Vagina (tissue), 2 donors: ENCODE data around the gene CDK19. TPM values are rescaled to one million over a fixed set of nuclear protein-coding genes. Genes with fewer than 3 reads are reported as not detected.

Experiments used
- DNase-seq, 2 donors: peaks; one replicate each; pipeline ENCODE4 v3.0.0-alpha.2; 2017; ENCODE audit errors: extremely low spot score in 2 of 2
- H3K27ac ChIP-seq: fragments of 200-600 bp; sonication (generic); one replicate; pipeline ENCODE4 v1.5.1; 2019
- H3K27me3 ChIP-seq: fragments of 200-600 bp; sonication (generic); one replicate; pipeline ENCODE4 v1.5.1; 2019
- H3K36me3 ChIP-seq, 2 donors: fragments of 200-600 bp; sonication (generic); one replicate each; pipeline ENCODE4 v1.5.1; 2017 to 2019
- H3K4me1 ChIP-seq: fragments of 200-600 bp; sonication (generic); one replicate; pipeline ENCODE4 v1.5.1; 2019
- H3K4me3 ChIP-seq, 2 donors: fragments of 200-600 bp; sonication (generic); 1 replicate in 1 of 2; 2 replicates in 1 of 2; pipeline ENCODE4 v1.5.1; 2016 to 2019
- H3K9me3 ChIP-seq: fragments of 200-600 bp; sonication (generic); one replicate; pipeline ENCODE4 v1.5.1; 2019
- CTCF ChIP-seq, 3 experiments: fragments of 450-650 bp in 2 of 3; fragments of 200-600 bp in 1 of 3; sonication (generic) in 1 of 3; IDR thresholded peaks; one replicate each; pipeline ENCODE4 v1.5.1; 2017 to 2019; ENCODE audit warnings: antibody characterized with exemption in 3 of 3, mild to moderate bottlenecking in 2 of 3, moderate library complexity in 2 of 3
- POLR2A ChIP-seq, 2 donors: fragments of 450-650 bp; IDR thresholded peaks; one replicate each; pipeline ENCODE4 v1.6.1; 2017; ENCODE audit warnings: antibody characterized with exemption in 2 of 2, mild to moderate bottlenecking in 2 of 2, moderate library complexity in 2 of 2
- POLR2AphosphoS5 ChIP-seq, 2 donors: sonication (generic); formaldehyde crosslinking; IDR thresholded peaks; one replicate each; pipeline ENCODE4 v1.9.0; 2017; ENCODE audit warnings: antibody characterized with exemption in 2 of 2, mild to moderate bottlenecking in 2 of 2, low read depth in 1 of 2; ENCODE audit not compliant: insufficient read depth in 1 of 2
- intact Hi-C: fragments of 100-400 bp; cut with DNase I; formaldehyde crosslinking; loops from one replicate; pipeline ENCODE4 v1.15.1; 2023
- total RNA-seq: library from RNA; depleted of rRNA; stranded (reverse); fragments of >200 nt; gene quantifications from one replicate; pipeline ENCODE4 v1.2.3, GENCODE V29; 2016

Gene CDK19
- total RNA-seq, 1 donor from 2014 or later = 10.6 TPM

- Histone ChIP-seq H3K27ac (no peak overlapping the region), H3K9me3 (no peaks in the 10 kb centered on the region), H3K4me3 (no peak overlapping the region), H3K36me3 (peaks cover 0 to 21% of the 10 kb centered on the region in 2 donors), H3K4me1 (peaks cover 9% of the 10 kb centered on the region), H3K27me3 (no peaks in the 10 kb centered on the region)
- TF ChIP-seq POLR2A (IDR thresholded peaks at IDR 0.05) = no peak
- no peak for TF ChIP-seq CTCF (IDR thresholded peaks at IDR 0.05)
- TF ChIP-seq POLR2AphosphoS5 (IDR thresholded peaks at IDR 0.05; ENCODE audit: insufficient read depth in 1 of 2, low read depth in 1 of 2) = no peak
- no peak for DNase-seq
- intact Hi-C loops = no loop called here
Measured at GRCh38 chr6:110620065-110620464, 195.2 kb downstream of the CDK19 start.

GRCh38 chr6:110619275-110619908 lies 195.9 kb downstream of the CDK19 start:
- no peak overlapping the region for H3K27ac ChIP-seq
- no peak for DNase-seq
- intact Hi-C loops = no loop called here

GRCh38 chr6:110618591-110619267 lies 196.5 kb downstream of the CDK19 start:
- intact Hi-C loops = no loop called here

More at GRCh38 chr6:110619275-110619908, 195.9 kb downstream of the CDK19 start:
- Histone ChIP-seq H3K27me3 (no peaks in the 10 kb centered on the region), H3K4me1 (peaks cover 9% of the 10 kb centered on the region), H3K9me3 (no peaks in the 10 kb centered on the region), H3K4me3 (no peak overlapping the region), H3K36me3 (peaks cover 0 to 22% of the 10 kb centered on the region in 2 donors)
- TF ChIP-seq POLR2AphosphoS5 (IDR thresholded peaks at IDR 0.05; ENCODE audit: insufficient read depth in 1 of 2, low read depth in 1 of 2) = no peak

GRCh38 chr6:110617057-110617456 lies 198.2 kb downstream of the CDK19 start:
- no peak overlapping the region for H3K4me3 ChIP-seq
- H3K27ac ChIP-seq = no peak overlapping the region
- H3K27me3 ChIP-seq = no peaks in the 10 kb centered on the region
- no peaks in the 10 kb centered on the region for H3K9me3 ChIP-seq
- TF ChIP-seq CTCF (IDR thresholded peaks at IDR 0.05) = no peak
- TF ChIP-seq POLR2AphosphoS5 (IDR thresholded peaks at IDR 0.05; ENCODE audit: insufficient read depth in 1 of 2, low read depth in 1 of 2) = no peak
- TF ChIP-seq POLR2A (IDR thresholded peaks at IDR 0.05) = no peak
- peaks cover 9% of the 10 kb centered on the region for H3K4me1 ChIP-seq
- no peak for DNase-seq
- intact Hi-C loops = no loop called here
- H3K36me3 ChIP-seq = peaks cover 0 to 24% of the 10 kb centered on the region in 2 donors

More at GRCh38 chr6:110618591-110619267, 196.5 kb downstream of the CDK19 start:
- no peak for DNase-seq
- Histone ChIP-seq H3K27me3 (no peaks in the 10 kb centered on the region), H3K4me1 (peaks cover 9% of the 10 kb centered on the region), H3K9me3 (no peaks in the 10 kb centered on the region), H3K27ac (no peak overlapping the region), H3K36me3 (peaks cover 0 to 28% of the 10 kb centered on the region in 2 donors), H3K4me3 (no peak overlapping the region)
- TF ChIP-seq POLR2A (IDR thresholded peaks at IDR 0.05) (no peak), CTCF (IDR thresholded peaks at IDR 0.05) (no peak), POLR2AphosphoS5 (IDR thresholded peaks at IDR 0.05; ENCODE audit: insufficient read depth in 1 of 2, low read depth in 1 of 2) (no peak)

- Histone ChIP-seq H3K4me3 (no peak overlapping the region), H3K27me3 (no peaks in the 10 kb centered on the region)
- TF ChIP-seq POLR2AphosphoS5 (IDR thresholded peaks at IDR 0.05; ENCODE audit: insufficient read depth in 1 of 2, low read depth in 1 of 2) (no peak), CTCF (IDR thresholded peaks at IDR 0.05) (no peak), POLR2A (IDR thresholded peaks at IDR 0.05) (no peak)
Measured at GRCh38 chr6:110615722-110616121, 199.5 kb downstream of the CDK19 start.

More at GRCh38 chr6:110615722-110616121, 199.5 kb downstream of the CDK19 start:
- Histone ChIP-seq H3K27ac (no peak overlapping the region), H3K36me3 (peaks cover 0 to 12% of the 10 kb centered on the region in 2 donors), H3K9me3 (no peaks in the 10 kb centered on the region), H3K4me1 (peaks cover 9% of the 10 kb centered on the region)
- no peak for DNase-seq
- intact Hi-C loops = no loop called here
